SH-SY5Y (cell line): Measurements from ENCODE around the gene ZBTB1.

Experiments used
- GATA2 ChIP-seq: IDR thresholded peaks from 2 replicates; pipeline ENCODE4 v1.6.1; 2011; ENCODE audit warnings: mild to moderate bottlenecking, low read depth, low read length
- GATA3 ChIP-seq: IDR thresholded peaks from 2 replicates; pipeline ENCODE4 v1.6.1; 2011; ENCODE audit warnings: low read depth, mild to moderate bottlenecking, low read length, moderate library complexity

DNA sequence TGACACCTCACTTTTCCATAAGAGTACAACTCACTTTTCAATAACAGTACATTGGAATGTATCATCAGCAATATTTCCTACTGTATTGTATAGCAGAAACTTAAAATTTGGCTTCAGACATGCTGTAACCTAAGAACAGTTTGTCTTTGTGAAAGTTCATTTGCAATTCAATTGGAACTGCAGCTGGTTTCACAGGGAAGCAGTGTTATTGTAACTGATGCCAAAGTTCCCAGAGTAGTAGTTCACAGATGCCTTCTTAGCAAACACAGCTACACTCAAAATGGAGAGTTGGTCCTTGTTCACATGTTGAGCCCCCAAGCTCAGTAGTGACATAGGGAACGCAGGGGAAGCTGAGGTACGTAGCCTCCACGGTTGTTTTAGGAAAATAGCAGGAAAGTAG lies 68.5 kb downstream of the ZBTB1 start:
- no peak for TF ChIP-seq GATA2
- no peak for TF ChIP-seq GATA3
